Measurements from ENCODE around the gene PRDM16.

Gene PRDM16

GRCh38 chr1:3054474-3054873 is 14.5 kb upstream of the PRDM16 start:
- H3K4me3 ChIP-seq (replicated peaks; ENCODE audit: low read depth, low read length) = no peak overlapping the region
- no peaks in the 10 kb centered on the region for H3K27me3 ChIP-seq (replicated peaks; ENCODE audit: control insufficient read depth, insufficient read depth, low read length)
- H3K36me3 ChIP-seq (ENCODE audit: control insufficient read depth, insufficient read depth, low read length) = no peaks in the 10 kb centered on the region
- no peak for TF ChIP-seq CTCF (IDR thresholded peaks at IDR 0.05; ENCODE audit: insufficient read depth, low read length, poor library complexity, severe bottlenecking)
- DNase-seq (ENCODE audit: extremely low read depth, insufficient read length) = no peak

GRCh38 chr1:3055051-3055450 is 14.0 kb upstream of the PRDM16 start:
- Histone ChIP-seq H3K36me3 (ENCODE audit: control insufficient read depth, insufficient read depth, low read length) (no peaks in the 10 kb centered on the region), H3K27me3 (replicated peaks; ENCODE audit: control insufficient read depth, insufficient read depth, low read length) (no peaks in the 10 kb centered on the region), H3K4me3 (replicated peaks; ENCODE audit: low read depth, low read length) (no peak overlapping the region)
- DNase-seq (ENCODE audit: extremely low read depth, insufficient read length) = no peak
- no peak for TF ChIP-seq CTCF (IDR thresholded peaks at IDR 0.05; ENCODE audit: insufficient read depth, low read length, poor library complexity, severe bottlenecking)

GRCh38 chr1:3056641-3057040 is 12.4 kb upstream of the PRDM16 start:
- no peaks in the 10 kb centered on the region for H3K27me3 ChIP-seq (replicated peaks; ENCODE audit: control insufficient read depth, insufficient read depth, low read length)
- no peak for DNase-seq (ENCODE audit: extremely low read depth, insufficient read length)
- H3K4me3 ChIP-seq (replicated peaks; ENCODE audit: low read depth, low read length) = no peak overlapping the region
- H3K36me3 ChIP-seq (ENCODE audit: control insufficient read depth, insufficient read depth, low read length) = no peaks in the 10 kb centered on the region
- no peak for TF ChIP-seq CTCF (IDR thresholded peaks at IDR 0.05; ENCODE audit: insufficient read depth, low read length, poor library complexity, severe bottlenecking)

GRCh38 chr1:3058263-3059030 is 10.6 kb upstream of the PRDM16 start:
- TF ChIP-seq CTCF (IDR thresholded peaks at IDR 0.05; ENCODE audit: insufficient read depth, low read length, poor library complexity, severe bottlenecking) = no peak
- H3K36me3 ChIP-seq (ENCODE audit: control insufficient read depth, insufficient read depth, low read length) = no peaks in the 10 kb centered on the region
- no peaks in the 10 kb centered on the region for H3K27me3 ChIP-seq (replicated peaks; ENCODE audit: control insufficient read depth, insufficient read depth, low read length)
- no peak for DNase-seq (ENCODE audit: extremely low read depth, insufficient read length)
- no peak overlapping the region for H3K4me3 ChIP-seq (replicated peaks; ENCODE audit: low read depth, low read length)

- no peak for DNase-seq (ENCODE audit: extremely low read depth, insufficient read length)
- Histone ChIP-seq H3K27me3 (replicated peaks; ENCODE audit: control insufficient read depth, insufficient read depth, low read length) (no peaks in the 10 kb centered on the region), H3K4me3 (replicated peaks; ENCODE audit: low read depth, low read length) (no peak overlapping the region), H3K36me3 (ENCODE audit: control insufficient read depth, insufficient read depth, low read length) (no peaks in the 10 kb centered on the region)
- no peak for TF ChIP-seq CTCF (IDR thresholded peaks at IDR 0.05; ENCODE audit: insufficient read depth, low read length, poor library complexity, severe bottlenecking)
These were observed 8.9 kb upstream of the PRDM16 start for GRCh38 chr1:3060127-3060526.

Data from GM06990 (cell line).